Measurements from ENCODE around the gene NLRP5.

DNA sequence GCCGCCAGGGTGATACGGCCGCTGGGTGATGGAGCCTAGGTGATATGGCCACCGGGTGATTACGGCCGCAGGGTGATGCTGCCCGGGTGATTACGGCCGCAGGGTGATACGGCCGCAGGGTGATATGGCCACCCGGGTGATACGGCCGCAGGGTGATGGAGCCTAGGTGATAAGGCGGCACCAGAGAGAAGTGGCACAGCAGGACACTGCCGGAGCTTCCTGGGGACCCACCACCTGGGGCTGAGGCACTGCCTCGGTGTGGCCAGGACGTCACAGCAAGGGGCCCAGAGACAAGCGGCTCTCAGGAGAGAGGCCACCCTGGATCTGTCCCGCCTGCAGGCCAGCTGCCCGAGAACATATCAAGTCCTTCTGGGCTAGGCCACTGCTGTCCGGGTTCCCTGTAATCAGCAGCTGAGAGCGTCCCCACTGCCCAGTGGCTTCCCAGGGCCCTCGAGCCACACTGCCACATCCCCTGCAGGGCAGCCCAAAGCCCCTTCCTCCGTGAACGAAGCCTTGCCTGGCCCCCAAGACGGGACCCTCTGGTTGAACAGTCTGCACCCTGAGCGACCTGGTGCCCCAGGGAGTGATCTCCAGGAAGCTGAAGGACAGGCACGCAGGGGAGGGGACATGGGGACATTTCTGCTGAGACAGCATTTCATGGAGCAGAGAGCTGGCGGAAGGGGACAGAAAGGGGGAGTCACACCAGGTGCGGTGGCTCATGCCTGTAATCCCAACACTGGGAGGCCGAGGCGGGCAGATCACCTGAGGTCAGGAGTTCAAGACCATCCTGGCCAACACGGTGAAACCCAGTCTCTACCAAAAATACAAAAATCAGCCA is 112.4 kb downstream of the NLRP5 start:
- TF ChIP-seq, protein P1, sequence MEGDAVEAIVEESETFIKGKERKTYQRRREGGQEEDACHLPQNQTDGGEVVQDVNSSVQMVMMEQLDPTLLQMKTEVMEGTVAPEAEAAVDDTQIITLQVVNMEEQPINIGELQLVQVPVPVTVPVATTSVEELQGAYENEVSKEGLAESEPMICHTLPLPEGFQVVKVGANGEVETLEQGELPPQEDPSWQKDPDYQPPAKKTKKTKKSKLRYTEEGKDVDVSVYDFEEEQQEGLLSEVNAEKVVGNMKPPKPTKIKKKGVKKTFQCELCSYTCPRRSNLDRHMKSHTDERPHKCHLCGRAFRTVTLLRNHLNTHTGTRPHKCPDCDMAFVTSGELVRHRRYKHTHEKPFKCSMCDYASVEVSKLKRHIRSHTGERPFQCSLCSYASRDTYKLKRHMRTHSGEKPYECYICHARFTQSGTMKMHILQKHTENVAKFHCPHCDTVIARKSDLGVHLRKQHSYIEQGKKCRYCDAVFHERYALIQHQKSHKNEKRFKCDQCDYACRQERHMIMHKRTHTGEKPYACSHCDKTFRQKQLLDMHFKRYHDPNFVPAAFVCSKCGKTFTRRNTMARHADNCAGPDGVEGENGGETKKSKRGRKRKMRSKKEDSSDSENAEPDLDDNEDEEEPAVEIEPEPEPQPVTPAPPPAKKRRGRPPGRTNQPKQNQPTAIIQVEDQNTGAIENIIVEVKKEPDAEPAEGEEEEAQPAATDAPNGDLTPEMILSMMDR (IDR thresholded peaks at IDR 0.05; ENCODE audit: insufficient read depth, low read depth, low read length), result no peak
- TF ChIP-seq EZH2 (IDR thresholded peaks at IDR 0.05; ENCODE audit: insufficient read depth, low read length), result no peak
